HG02884 (cell line): ENCODE data around the gene USP30.
"Not testable (repeated sequence)": the region's sequence is repeated elsewhere in the genome, so short reads cannot be mapped to it uniquely, and the experiment has no call there.

Experiments used
- ATAC-seq: cut with Tn5 transposase; IDR thresholded peaks from one replicate; pipeline ENCODE4 v1.9.1; 2021; ENCODE audit warnings: mild to moderate bottlenecking, moderate library complexity; ENCODE audit not compliant: unreplicated experiment

The USP30 gene

DNA sequence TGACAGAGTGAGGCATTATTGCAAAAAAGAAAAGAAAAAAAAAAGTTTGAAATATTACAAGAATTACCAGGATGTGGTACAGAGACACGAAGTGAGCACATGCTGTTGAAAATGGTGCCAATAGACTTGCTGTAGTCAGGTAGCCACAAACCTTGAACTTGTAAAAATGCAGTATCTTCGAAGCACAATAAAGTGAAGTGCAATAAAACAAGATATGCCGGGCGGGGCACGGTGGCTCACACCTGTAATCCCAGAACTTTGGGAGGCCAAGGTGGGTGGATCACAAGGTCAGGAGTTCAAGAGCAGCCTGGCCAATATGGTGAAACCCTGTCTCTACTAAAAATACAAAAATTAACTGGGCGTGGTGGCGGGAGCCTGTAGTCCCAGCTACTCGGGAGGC, 2.6 kb upstream of the USP30 start:
- not testable (repeated sequence) for ATAC-seq

DNA sequence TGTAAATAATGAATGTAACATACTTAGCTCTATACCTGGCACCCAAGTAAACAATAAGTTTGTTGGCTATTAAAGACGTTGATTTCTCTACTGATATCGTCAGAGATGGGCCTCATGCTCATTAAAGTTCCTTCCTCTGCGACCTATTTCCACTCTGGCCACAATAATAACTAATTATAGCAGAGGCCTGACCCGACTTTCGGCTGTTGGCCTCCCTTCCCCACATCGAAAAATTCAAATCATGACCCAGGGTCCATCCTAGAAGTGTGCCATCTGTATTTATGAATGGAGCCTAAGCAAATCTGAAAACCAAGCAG, 321 bp upstream of the USP30 start:
- no peak for ATAC-seq

DNA sequence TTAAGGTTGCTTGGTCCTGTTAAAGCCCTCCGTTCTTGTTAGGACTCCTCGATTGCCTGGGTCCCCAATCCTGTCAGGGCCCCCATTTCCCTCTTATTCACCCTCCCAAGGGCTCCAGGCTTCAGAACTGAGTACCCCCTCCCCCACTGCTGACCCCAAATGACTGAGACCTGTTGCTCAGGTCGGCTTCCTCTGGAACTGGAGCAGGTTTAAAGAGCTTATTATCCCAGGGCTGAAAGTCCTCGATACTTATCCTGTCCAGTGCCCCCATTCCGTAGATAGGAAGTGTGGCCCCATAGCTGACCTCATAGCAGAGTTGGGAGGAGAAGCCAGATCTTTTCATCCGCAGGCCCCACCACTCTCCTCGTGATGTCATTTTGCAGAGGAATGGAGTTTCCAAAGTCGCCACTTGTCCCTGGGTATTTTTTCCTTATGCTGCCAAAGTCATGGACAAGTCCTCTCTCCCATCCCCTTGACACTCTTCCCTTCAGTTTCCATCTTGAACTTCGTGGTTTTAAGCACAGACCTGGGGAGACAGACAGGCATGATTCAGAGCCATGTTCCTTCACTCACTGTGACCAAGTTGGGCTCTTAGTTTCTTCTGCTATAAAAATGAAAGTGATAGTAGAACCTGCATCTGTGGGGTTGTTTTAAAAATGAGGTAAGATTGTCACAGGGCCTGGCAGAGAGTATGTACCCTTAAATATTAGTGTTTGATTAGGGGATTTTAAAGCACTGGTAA, 1.2 kb downstream of the USP30 start:
- ATAC-seq, result peak; percentile 51

DNA sequence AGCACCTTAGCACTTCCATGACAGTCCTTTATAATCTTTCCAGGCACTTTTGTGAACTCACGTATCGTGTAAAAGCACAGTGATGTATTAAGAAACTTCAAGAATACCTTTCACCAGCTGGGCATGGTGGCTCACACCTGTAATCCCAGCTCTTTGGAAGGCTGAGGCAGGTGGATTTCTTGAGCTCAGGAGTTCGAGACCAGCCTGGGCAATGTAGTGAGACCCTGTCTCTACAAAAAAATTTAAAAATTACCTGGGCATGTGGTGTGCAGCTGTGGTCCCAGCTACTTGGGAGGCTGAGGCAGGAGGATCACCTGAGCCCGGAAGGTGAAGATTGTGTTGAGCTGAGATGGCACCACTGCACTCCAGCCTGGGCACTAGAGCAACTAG, 1.7 kb downstream of the USP30 start:
- ATAC-seq, result not testable (repeated sequence)

DNA sequence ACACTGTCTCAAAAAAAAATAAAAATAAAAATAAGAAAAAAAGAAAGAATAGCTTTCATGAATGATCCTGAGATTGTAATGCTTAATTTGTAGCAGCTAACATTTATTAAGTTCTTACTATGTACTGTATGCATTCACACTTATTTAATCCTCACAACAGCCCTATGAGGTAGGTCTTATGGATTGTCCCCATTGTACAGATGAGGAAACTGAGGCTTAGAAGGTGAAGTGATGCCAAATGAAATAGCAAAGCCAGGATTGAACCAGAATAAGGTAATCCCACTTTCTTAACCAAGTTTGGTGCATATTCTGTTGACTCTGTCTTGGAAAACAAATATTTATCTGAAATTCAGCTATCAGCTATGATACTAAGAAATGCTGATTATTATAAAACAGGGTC, 2.1 kb downstream of the USP30 start:
- no peak for ATAC-seq

DNA sequence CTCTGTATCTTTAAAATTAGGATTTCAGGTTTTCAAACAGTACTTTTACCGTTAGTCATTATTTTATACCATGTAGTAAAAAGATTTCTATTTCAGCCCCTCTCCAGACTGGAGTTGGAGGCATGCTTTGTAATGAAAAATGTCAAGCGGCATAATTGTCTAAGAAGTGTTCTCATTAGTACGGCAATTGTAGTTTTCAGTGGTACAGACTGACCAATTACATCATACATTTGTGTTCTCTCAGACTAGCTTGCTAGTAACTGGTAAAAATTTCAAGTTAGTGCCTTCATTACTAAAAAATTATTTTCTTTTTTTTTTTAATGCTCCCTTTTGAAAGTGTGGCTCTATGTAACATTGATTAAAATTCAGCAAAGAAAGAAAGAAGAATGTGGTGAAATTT, 4.5 kb downstream of the USP30 start:
- no peak for ATAC-seq

DNA sequence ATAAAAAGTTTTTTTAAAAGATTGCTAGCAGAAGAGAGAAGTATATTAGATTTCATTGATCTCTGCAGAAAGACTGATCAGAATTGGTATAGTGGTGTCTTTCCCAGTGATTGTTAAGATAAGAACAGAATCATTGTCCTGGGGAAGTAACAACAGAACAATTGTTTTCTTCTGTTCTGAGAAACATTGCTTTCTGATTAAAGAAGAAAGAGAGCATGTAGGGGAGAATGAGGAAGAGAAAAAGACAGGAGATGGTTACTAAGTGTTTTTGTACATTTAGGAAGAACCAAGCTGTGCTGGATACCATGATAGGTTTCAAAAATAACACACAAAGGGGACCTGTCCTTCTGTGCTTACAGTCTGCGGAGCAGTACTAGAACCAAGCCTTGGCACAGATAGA, 5.0 kb downstream of the USP30 start:
- ATAC-seq, result no peak

DNA sequence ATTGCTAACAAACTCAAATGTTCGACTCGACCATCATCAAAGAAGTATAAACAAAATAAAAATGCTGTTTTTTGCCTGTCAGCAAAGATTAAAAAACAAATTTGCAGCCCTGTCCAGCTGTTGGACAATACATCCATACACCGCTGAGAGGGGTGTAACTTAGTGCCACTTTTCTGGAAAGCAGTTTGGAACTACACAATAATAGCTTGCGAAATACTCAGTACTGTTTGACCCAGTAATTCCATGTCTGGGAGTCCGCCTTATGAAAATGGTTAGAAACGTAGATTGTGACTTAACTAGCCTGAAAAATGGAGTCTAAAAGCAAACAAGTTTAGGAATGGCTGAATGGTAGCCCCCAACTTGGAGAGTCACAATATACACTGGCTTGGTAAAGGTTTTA, 6.4 kb downstream of the USP30 start:
- ATAC-seq, result no peak

DNA sequence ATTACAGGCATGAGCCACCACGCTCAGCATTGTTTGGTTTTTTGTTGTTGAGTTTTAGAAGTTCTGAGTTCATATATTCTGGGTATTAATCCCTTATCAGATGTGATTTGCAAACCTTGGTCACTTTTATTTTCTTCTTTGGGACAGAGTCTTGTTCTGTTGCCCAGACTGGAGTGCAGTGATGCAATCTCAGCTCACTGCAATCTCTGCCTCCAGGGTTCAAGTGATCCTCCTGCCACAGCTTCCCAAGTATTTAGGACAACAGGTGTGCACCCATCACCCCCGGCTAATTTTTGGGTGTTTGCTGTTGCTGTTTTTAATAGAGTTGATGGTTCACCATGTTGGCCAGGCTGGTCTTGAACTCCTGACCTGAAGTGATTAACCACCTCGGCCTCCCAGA, 11.8 kb downstream of the USP30 start:
- no peak for ATAC-seq

DNA sequence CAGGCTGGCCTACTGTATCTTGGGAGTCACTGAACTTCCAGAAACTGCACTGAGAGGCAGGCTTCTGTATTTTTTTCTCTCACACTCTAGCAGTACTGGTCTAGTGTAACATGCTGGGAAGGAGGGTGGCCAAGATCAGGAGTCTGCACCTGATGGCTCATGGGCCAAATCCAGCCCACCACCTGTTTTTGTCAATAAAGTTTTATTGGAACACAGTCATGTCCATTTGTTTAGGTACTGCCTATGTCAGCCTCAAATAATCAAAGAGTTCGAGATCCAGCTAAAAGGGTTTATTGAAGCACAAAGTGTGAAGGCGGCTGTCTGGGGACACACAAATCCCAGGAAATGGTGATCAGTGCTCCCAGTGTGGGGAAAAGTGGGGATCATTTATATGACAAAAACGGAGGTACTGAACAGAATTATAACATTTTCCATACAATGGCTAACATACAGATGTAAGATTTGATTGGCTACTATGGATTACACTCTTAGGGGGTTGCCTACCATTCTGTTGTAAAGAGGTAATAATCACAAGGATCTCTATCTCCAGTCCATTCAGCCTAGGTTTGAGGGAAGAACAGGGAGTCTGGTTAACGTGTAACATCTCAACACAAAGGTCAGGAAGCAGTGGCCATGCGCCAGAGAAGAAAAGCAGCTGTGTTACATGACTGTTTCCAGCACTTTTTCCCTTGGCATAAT, 12.9 kb downstream of the USP30 start:
- ATAC-seq, result no peak

DNA sequence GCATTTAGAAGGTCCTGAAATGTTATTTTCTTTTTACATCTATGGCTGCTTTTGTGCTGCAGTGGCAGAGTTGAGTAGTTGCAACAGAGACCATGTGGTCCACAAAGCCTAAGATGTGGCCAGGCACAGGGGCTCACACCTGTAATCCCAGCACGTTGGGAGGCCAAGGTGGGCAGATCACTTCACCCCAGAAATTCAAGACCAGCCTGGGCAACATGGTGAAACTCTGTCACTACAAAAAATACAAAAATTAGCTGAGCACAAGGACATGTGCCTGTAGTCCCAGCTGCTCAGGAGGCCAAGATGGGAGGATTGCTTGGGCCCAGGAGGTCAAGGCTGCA, 13.4 kb downstream of the USP30 start:
- no peak for ATAC-seq

DNA sequence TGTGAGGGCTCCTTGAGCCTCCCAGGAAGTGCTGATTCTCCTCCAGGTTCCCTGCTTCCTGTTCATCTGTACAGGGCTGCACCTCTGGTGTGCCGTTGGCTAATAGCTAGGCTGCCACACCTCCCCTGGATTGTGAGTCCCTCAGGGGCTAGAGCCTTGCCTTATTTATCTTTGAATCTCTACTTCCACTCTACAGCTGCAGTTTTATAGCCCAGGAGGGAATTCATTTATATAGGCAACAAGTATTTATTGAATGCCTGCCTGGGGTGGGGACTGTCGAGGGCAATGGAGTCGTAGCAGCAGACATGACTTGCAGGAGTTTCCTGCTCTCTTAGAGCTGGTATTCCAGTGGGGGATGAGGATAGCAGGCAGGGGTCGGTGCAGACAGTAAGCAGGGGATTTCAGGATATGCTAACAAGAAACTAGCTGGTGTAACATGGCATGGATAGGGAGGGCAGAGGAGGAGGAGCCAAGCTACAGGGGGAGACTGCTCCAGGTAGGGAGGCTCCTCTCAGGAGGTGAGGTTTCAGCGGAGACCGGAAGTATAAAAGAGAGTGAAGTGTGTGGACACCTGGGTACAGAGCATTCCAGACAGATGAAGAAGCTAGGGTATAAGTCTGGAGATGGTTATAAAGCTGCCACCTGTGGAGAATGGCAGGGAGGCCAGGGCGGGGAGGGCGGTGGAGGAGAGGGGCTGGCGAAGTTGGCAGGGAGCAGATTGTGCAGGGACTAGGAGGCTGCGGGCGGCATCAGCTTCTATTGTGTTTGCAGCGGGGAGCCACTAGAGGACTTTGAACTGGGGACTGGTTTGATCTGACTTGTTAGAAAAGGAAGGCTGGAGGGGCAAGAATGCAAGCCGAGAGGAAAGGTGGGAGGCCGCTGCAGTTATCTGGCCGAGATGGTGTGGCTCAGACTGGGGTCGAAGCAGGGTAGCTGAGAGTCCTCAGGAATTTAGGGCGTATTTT, 17.2 kb downstream of the USP30 start:
- no peak for ATAC-seq

DNA sequence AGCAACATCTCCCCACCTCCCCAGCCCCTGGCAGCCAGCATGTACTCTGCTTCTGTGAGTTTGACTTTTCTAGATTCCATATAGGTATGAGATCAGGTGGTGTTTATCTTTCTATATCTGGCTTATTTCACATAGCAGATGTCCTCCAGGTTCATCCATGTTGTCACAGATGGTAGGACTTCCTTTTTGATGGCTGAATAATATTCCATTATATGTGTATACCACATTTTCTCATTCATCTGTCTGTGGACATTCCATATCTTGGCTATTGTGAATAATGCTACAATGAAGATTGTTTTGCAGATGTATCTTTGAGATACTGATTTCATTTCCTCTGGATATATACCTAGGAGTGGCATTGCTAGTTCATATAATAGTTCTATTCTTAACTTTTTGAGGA, 22.5 kb downstream of the USP30 start:
- ATAC-seq, result no peak

DNA sequence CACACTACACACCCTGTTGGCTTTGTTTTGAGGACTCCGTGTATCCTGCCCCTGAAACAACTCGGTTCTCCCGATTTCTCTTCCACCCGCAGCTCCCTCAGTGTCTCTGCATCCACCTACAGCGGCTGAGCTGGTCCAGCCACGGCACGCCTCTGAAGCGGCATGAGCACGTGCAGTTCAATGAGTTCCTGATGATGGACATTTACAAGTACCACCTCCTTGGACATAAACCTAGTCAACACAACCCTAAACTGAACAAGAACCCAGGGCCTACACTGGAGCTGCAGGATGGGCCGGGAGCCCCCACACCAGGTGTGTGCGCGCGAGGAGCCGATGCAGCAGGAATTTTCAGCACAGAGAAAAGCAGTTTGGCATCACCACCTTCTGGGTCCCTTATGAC, 30.4 kb downstream of the USP30 start:
- ATAC-seq, result no peak

DNA sequence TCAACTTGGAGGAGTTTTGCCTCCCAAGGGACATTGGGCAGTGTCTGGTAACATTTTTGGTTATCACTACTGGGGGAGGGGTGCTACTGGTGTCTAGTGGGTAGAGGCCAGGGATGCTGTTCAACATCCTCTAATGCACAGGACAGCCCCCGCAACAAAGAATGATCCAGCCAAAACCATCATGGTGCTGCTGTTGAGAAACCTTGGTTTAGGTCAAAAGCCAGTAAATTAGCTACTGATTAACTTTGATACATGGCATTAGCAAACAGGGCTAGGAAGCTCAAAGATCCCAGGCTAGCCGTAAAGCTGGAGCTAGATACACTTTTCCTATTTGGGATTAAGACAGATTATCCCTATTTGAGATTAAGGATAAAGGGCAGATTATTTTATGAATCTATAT, 32.0 kb downstream of the USP30 start:
- ATAC-seq, result no peak

DNA sequence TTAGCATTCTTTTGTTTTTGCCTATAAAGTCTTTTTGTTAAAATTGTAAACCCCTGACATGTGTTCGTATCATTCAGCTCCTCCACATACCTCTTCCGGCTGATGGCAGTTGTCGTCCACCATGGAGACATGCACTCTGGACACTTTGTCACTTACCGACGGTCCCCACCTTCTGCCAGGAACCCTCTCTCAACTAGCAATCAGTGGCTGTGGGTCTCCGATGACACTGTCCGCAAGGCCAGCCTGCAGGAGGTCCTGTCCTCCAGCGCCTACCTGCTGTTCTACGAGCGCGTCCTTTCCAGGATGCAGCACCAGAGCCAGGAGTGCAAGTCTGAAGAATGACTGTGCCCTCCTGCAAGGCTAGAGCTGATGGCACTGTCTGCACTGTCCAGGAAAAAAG, 33.2 kb downstream of the USP30 start:
- ATAC-seq, result no peak

DNA sequence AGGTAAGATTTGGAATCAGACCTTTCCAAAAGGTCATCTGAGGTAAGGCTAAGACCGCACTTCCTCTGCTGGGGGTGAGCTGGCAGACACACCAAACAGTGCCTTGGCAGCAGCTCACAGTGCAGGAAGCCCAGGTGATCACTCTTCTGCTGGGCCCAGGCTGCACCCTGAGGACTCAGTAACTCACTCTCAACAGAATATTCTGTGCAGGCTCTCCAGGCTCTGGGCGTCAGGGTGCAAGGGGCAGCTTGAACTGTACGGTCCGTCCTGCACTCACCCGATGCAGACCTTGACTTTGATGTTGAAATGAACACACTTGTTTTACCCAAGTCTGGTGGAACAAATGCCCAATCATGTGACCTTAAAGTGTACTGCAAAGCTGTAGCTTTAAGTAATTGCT, 34.9 kb downstream of the USP30 start:
- no peak for ATAC-seq

DNA sequence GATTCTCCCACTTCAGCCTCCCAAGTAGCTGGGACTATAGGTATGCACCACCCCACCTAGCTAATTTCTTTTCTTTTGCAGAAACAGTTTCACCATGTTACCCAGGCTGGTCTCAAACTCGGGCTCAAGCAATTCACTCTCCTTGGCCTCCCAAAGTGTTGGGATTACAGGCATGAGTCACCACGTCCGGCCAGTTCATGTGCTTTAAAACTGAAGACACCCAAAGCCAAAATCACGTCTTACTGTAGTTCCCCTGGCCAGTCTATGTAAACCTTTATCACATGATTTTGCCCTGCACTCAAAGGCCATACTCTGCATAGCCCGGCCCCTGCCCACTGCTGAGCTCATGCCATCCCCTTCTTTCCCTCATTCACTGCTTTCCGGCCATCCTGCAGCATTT, 36.4 kb downstream of the USP30 start:
- ATAC-seq, result no peak

DNA sequence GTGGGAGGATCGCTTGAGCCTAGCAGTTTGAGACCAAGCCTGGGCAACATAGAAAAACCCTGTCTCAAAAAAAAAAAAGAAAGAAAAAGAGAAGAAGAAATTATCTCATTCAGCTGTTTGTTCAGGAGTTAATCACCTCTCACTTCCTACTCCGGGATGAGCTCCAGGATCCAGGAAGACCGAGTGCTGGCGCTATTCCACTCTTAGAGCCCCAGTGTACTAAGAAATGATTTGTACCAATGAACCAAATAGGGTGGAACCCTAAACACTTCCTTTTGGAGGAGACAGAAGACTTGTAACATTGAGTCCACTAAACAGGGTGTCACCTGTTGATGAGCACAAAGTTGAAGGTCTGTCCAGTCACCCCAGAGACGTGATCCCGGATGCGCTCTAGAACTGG, 37.3 kb downstream of the USP30 start:
- ATAC-seq, result no peak

DNA sequence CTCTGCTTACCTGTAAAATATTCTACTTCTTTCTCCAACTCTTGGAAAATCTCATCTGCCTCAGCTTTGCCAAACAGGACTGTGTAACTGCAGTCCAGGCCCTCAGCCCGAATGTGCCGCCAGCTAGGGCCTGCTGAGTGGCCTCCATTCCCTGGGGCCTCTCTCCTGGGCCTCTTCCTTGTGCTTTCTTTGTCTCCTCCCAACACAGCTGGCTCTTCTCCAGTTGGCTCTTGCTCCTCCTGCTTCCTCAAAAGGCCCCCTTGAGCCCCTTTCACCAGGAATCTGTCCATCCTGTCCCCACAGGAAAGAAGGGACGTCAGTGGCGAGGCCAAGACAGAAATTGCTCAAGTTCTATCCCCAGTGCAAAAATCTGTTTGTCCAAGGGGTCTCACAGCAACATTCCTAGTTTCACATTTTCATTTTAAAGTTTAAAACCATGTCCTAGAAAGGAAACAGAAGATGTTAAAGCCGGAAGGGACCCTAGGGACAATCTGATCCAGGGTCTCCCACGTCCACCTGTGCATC, 40.2 kb downstream of the USP30 start:
- no peak for ATAC-seq

DNA sequence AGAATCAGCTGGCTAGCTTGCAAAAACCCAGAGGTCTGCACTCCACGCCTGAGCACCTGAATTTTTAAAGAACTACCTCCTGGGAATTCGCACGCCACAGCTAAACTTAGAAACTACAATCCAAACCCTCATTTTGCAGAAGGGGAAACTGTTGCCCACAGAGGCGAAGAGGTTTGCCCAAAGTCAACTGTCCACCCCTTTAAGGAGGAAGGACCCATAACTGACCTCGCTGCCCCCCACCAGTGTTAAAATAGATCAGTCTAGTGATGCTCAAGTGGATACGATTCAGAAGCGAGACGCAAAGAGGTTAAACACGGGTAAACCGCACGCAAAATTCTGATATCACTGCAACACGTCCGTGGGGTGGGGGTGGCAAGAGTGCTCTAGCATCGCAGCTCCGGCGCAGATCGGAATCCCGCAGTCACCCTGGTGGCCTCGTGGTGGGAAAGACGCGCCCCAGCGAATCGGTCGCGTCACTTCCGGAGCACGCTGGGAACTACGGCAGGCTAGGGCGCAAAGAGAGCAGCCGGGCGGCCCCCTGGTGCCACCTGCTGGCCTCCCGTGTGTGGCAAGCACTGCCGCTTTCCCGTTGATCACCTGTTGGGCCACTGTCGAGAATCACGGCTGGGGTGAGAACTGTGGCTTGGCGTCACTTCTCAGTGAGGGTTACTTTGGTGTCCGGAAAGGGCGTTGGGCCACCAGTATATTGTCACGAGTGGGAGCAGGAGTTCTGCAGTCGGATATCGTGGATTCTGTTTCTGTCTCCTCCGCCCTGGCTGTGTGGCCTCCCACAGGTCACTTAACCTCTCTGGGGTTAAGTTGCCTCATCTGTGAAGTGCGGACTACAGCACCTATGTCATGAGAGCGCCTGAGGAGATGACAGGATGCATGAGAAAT, 40.9 kb downstream of the USP30 start, which contains the start of gene ALKBH2:
ALKBH2 (minus strand) TSS at position 451 of the 897 bp plus-strand sequence. CDS start 686 bp downstream, outside the sequence.
- no peak for ATAC-seq
